Cerebellar nuclear complex (tissue), 1 donor: ENCODE data around the gene CLDN2.
"Not testable (repeated sequence)": the region's sequence is repeated elsewhere in the genome, so short reads cannot be mapped to it uniquely, and the experiment has no call there.

Experiments used
- DNase-seq, 2 experiments: peaks; one replicate each; lab custom pipeline; 2025; lab: John Stamatoyannopoulos, UW

Gene CLDN2

GRCh38 chrX:106959901-106960300 is 39.7 kb downstream of the CLDN2 start:
- DNase-seq: no peak

GRCh38 chrX:106963111-106963510 is 42.9 kb downstream of the CLDN2 start:
- no peak for DNase-seq

- DNase-seq: no peak
These were observed 44.1 kb downstream of the CLDN2 start for GRCh38 chrX:106964290-106964689.

- not testable (repeated sequence) for DNase-seq
These were observed 46.3 kb downstream of the CLDN2 start for GRCh38 chrX:106966547-106966946.

- DNase-seq: no peak
These were observed 52.7 kb downstream of the CLDN2 start for GRCh38 chrX:106972896-106973295.

- DNase-seq: no peak
These were observed 53.4 kb downstream of the CLDN2 start for GRCh38 chrX:106973433-106974149.

- DNase-seq: no peak
These were observed 56.2 kb downstream of the CLDN2 start for GRCh38 chrX:106976416-106976815.
